Mesothelial cell of epicardium (in vitro differentiated cells): ENCODE results near the gene ZNF365. TPM values are rescaled to one million over a fixed set of nuclear protein-coding genes. Genes with fewer than 3 reads are reported as not detected.
A peak's percentile ranks its signal among the peaks of the same experiment; 100 is the strongest.

ENCODE experiments used
- DNase-seq, 2 experiments: peaks; one replicate each; pipeline ENCODE4 v3.0.0; 2021; ENCODE audit warnings: low spot score in 2 of 2; ENCODE audit not compliant: unreplicated experiment in 2 of 2
- H3K27ac Mint-ChIP-seq: 2 replicates; pipeline ENCODE4 v1.8.0; 2021; ENCODE audit warnings: mixed read lengths
- H3K27me3 Mint-ChIP-seq: 2 replicates; pipeline ENCODE4 v1.8.0; 2021; ENCODE audit warnings: low read depth, mixed read lengths
- H3K36me3 Mint-ChIP-seq: 2 replicates; pipeline ENCODE4 v1.8.0; 2021; ENCODE audit warnings: mixed read lengths
- H3K4me1 Mint-ChIP-seq: 2 replicates; pipeline ENCODE4 v1.8.0; 2021; ENCODE audit warnings: mixed read lengths
- H3K4me3 Mint-ChIP-seq: 2 replicates; pipeline ENCODE4 v1.8.0; 2021; ENCODE audit warnings: mild to moderate bottlenecking, moderate library complexity, mixed read lengths
- H3K9me3 Mint-ChIP-seq: 2 replicates; pipeline ENCODE4 v1.8.0; 2021; ENCODE audit warnings: mixed read lengths
- CTCF ChIP-seq: fragments of 200-600 bp; sonication (generic); IDR thresholded peaks from one replicate; pipeline ENCODE4 v1.5.0; 2021; ENCODE audit warnings: antibody characterized with exemption; ENCODE audit not compliant: unreplicated experiment
- total RNA-seq: library from RNA; stranded (reverse); gene quantifications from 3 replicates; pipeline ENCODE4 v1.2.1, GENCODE V29; 2021

ZNF365 gene
- not detected in 3 replicates for total RNA-seq

- no peak within 1 kb of the TSS for H3K27ac Mint-ChIP-seq
These were observed at the start of gene ZNF365 for GRCh38 chr10:62373995-62374861. ZNF365 (plus strand) TSS chr10:62374369; CDS start chr10:62376194, 1,825 bp downstream.

GRCh38 chr10:62326176-62326575, 48.0 kb upstream of the ZNF365 start:
- Mint-ChIP-seq H3K4me1 (no peaks in the 10 kb centered on the region), H3K27ac (no peak overlapping the region), H3K9me3 (peaks cover 10% of the 10 kb centered on the region), H3K27me3 (peaks cover 17% of the 10 kb centered on the region), H3K4me3 (no peak overlapping the region), H3K36me3 (no peaks in the 10 kb centered on the region)
- no peak for DNase-seq
- no peak for TF ChIP-seq CTCF

More at GRCh38 chr10:62373995-62374861, at the start of gene ZNF365:
- Mint-ChIP-seq H3K4me1 (peaks cover 7% of the 10 kb centered on the region), H3K27me3 (peaks cover 51% of the 10 kb centered on the region), H3K9me3 (no peaks in the 10 kb centered on the region), H3K4me3 (peak within 1 kb of the TSS; percentile 68), H3K36me3 (no peaks in the 10 kb centered on the region)
- no peak for TF ChIP-seq CTCF
- peak in 1 of 2 experiments; percentile 48 for DNase-seq

DNA sequence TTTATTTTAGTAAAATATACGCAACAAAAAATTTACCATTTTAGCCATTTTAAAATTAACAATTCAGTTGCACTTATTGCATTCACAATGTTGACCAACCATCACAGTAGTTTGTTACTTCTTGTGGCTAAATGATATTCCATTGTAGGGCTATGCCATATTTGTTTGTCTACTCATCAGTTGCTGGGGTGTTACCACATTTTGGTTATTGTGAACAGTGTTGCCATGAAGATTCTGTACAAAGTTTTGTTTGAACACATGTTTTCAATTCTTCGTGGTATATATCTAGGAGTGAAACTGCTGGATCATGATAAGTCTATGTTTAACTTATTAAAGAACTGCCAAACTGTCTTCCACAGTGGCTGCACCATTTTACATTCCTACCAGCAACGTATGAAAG, 46.3 kb upstream of the ZNF365 start:
- Mint-ChIP-seq H3K27ac (no peak overlapping the region), H3K36me3 (no peaks in the 10 kb centered on the region), H3K27me3 (peaks cover 5% of the 10 kb centered on the region), H3K9me3 (peaks cover 17% of the 10 kb centered on the region), H3K4me1 (no peaks in the 10 kb centered on the region), H3K4me3 (no peak overlapping the region)
- no peak for DNase-seq
- TF ChIP-seq CTCF: no peak

DNA sequence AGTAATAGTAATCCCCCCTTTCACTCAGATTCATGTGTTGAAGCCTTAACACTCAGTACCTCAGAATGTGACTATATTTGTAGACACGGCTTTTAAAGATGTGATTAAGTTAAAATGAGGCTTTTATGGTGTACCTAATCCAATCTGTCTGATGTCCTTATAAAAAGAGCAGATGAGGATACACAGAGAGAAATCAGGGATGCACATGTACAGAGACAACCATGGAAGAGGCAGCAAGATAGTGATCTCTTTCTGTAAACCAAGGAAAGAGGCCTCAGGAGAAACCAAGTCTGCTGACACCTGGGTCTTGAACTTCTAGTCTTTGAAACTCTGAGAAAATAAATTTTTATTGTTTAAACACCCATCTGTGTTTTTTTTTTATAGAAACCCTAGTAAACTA, 44.0 kb upstream of the ZNF365 start:
- no peaks in the 10 kb centered on the region for H3K4me1 Mint-ChIP-seq
- no peaks in the 10 kb centered on the region for H3K36me3 Mint-ChIP-seq
- peaks cover 3% of the 10 kb centered on the region for H3K27me3 Mint-ChIP-seq
- TF ChIP-seq CTCF: no peak
- no peak for DNase-seq
- peaks cover 24% of the 10 kb centered on the region for H3K9me3 Mint-ChIP-seq
- no peak overlapping the region for H3K27ac Mint-ChIP-seq
- H3K4me3 Mint-ChIP-seq: no peak overlapping the region

GRCh38 chr10:62332406-62332805, 41.8 kb upstream of the ZNF365 start:
- no peak overlapping the region for H3K27ac Mint-ChIP-seq
- peaks cover 3% of the 10 kb centered on the region for H3K27me3 Mint-ChIP-seq
- no peaks in the 10 kb centered on the region for H3K4me1 Mint-ChIP-seq
- no peaks in the 10 kb centered on the region for H3K36me3 Mint-ChIP-seq
- no peak for TF ChIP-seq CTCF
- no peak for DNase-seq
- H3K9me3 Mint-ChIP-seq: peaks cover 38% of the 10 kb centered on the region
- no peak overlapping the region for H3K4me3 Mint-ChIP-seq
